GM12878 (cell line): ENCODE data around the gene RASGRF2. TPM values are rescaled to one million over a fixed set of nuclear protein-coding genes. Genes with fewer than 3 reads are reported as not detected.

Source experiments
- ATAC-seq: fragments of 200-7000 bp; cut with Tn5 transposase; 3 replicates; pipeline ENCODE4 v1.9.1; 2020; ENCODE audit warnings: mild to moderate bottlenecking, moderate library complexity
- BruUV-seq: library from RNA; stranded (reverse); fragments of 400-500 nt; replicated peaks from 2 replicates; lab custom pipeline; 2021; lab: Mats Ljungman, UMichigan
- CTCF ChIA-PET: fragments of 300-600 bp; sonication (Branson Sonifier 250); formaldehyde crosslinking; extraction: SDS; loops from one replicate; lab custom pipeline; 2021; ENCODE audit warnings: inconsistent platforms; lab: Yijun Ruan, JAX
- POLR2A ChIA-PET: fragments of 350-600 bp; formaldehyde crosslinking; extraction: SDS; loops from one replicate; lab custom pipeline; 2021; ENCODE audit warnings: inconsistent platforms; lab: Charles Lee
- RAD21 ChIA-PET: fragments of 300-600 bp; sonication (Branson Sonifier 250); formaldehyde crosslinking; loops from one replicate; lab custom pipeline; 2023; ENCODE audit warnings: antibody characterized with exemption; ENCODE audit not compliant: unreplicated experiment; lab: Charles Lee
- SMC1A ChIA-PET: fragments of 300-600 bp; sonication (Branson Sonifier 250); formaldehyde crosslinking; loops from one replicate; lab custom pipeline; 2023; ENCODE audit not compliant: unreplicated experiment, uncharacterized antibody; lab: Charles Lee
- DNase-seq: peaks from one replicate; pipeline ENCODE4 v3.0.0-alpha.2; 2011; ENCODE audit warnings: low read depth, low spot score
- FAIRE-seq: peaks from 3 replicates; lab custom pipeline; 2011; peaks lifted over from hg19 to GRCh38; lab: Jason Lieb, UNC
- H2AFZ ChIP-seq: 2 replicates; pipeline ENCODE4 v1.6.0; 2011; ENCODE audit warnings: low read depth, low read length, control low read depth; ENCODE audit not compliant: control insufficient read depth
- H3K27ac ChIP-seq: 2 replicates; pipeline ENCODE4 v1.5.1; 2011; ENCODE audit warnings: control low read depth; ENCODE audit not compliant: control insufficient read depth, insufficient read depth
- H3K27me3 ChIP-seq, 2 experiments: replicated peaks in 1 of 2; 2 replicates each; pipeline versions ENCODE4 v1.6.0 to v1.6.1; 2011; ENCODE audit warnings: low read length in 1 of 2; ENCODE audit not compliant: control insufficient read depth in 2 of 2, insufficient read depth in 2 of 2
- H3K36me3 ChIP-seq, 2 experiments: 2 replicates each; pipeline ENCODE4 v1.5.1; 2011; ENCODE audit warnings: low read length in 1 of 2; ENCODE audit not compliant: control insufficient read depth in 2 of 2, insufficient read depth in 2 of 2
- H3K4me1 ChIP-seq: 2 replicates; pipeline ENCODE4 v1.6.1; 2011; ENCODE audit warnings: mild to moderate bottlenecking, low read length, moderate library complexity, mixed read lengths; ENCODE audit not compliant: control insufficient read depth, insufficient read depth
- H3K4me2 ChIP-seq: 2 replicates; pipeline ENCODE4 v1.6.0; 2011; ENCODE audit warnings: control low read depth; ENCODE audit not compliant: control insufficient read depth, insufficient read depth
- H3K4me3 ChIP-seq: fragments of 200-600 bp; sonication (generic); 2 replicates; pipeline ENCODE4 v1.5.1; 2016
- H3K79me2 ChIP-seq: 2 replicates; pipeline ENCODE4 v1.6.0; 2011; ENCODE audit warnings: low read length; ENCODE audit not compliant: control insufficient read depth, insufficient read depth
- H3K9ac ChIP-seq: 2 replicates; pipeline ENCODE4 v1.8.0; 2011; ENCODE audit warnings: low read length, control low read depth, mixed read lengths; ENCODE audit not compliant: control insufficient read depth, insufficient read depth
- H3K9me3 ChIP-seq: replicated peaks from 3 replicates; pipeline ENCODE4 v1.5.1; 2011; ENCODE audit warnings: mild to moderate bottlenecking, low read length; ENCODE audit not compliant: control insufficient read depth, insufficient read depth
- H4K20me1 ChIP-seq: 2 replicates; pipeline ENCODE4 v1.6.0; 2011; ENCODE audit not compliant: control insufficient read depth, insufficient read depth
- JUNB ChIP-seq: IDR thresholded peaks from 2 replicates; pipeline ENCODE4 v1.6.1; 2016; ENCODE audit warnings: antibody characterized with exemption, mild to moderate bottlenecking
- MEF2A ChIP-seq: IDR thresholded peaks from 2 replicates; pipeline ENCODE4 v1.6.1; 2011; ENCODE audit warnings: low read depth, mild to moderate bottlenecking, low read length, moderate library complexity; ENCODE audit not compliant: insufficient read depth
- NR2C2 ChIP-seq: IDR thresholded peaks from 2 replicates; pipeline ENCODE4 v1.6.1; 2011; ENCODE audit warnings: borderline replicate concordance, low read depth; ENCODE audit not compliant: control insufficient read depth, insufficient read length
- RFX5 ChIP-seq: IDR thresholded peaks from 2 replicates; pipeline ENCODE4 v1.6.1; 2011; ENCODE audit warnings: low read depth, low read length, improper control_type of control experiment
- SKIL ChIP-seq: fragments of 450-650 bp; IDR thresholded peaks from 2 replicates; pipeline ENCODE4 v1.6.1; 2017; ENCODE audit warnings: mild to moderate bottlenecking, low read depth, inconsistent platforms; ENCODE audit not compliant: poor library complexity, severe bottlenecking
- ZBED1 ChIP-seq: IDR thresholded peaks from 2 replicates; pipeline ENCODE4 v1.6.1; 2016; ENCODE audit warnings: borderline replicate concordance
- ZNF24 ChIP-seq: fragments of 450-650 bp; IDR thresholded peaks from 2 replicates; pipeline ENCODE4 v1.6.1; 2017; ENCODE audit warnings: antibody characterized with exemption, mild to moderate bottlenecking
- WGBS: methylation state at CpG from one replicate; pipeline ENCODE4 v1.1.6; 2016; ENCODE audit warnings: low lambda C conversion rate; ENCODE audit not compliant: insufficient replicate concordance, insufficient coverage; ENCODE audit errors: missing lambda C conversion rate; 5-methylcytosine and 5-hydroxymethylcytosine counted together
- in situ Hi-C: fragments of 300-500 bp; cut with MboI; formaldehyde crosslinking; loops from 9 replicates; pipeline ENCODE4 v1.14.3; 2018; ENCODE audit warnings: mixed read lengths
- intact Hi-C: fragments of 100-400 bp; cut with micrococcal nuclease; formaldehyde crosslinking; loops from one replicate; pipeline ENCODE4 v1.14.2; 2022; ENCODE audit not compliant: unreplicated experiment
- polyA plus RNA-seq, 11 experiments: library from polyadenylated mRNA; depleted of rRNA in 4 of 11; unstranded in 6 of 11; stranded (reverse) in 5 of 11; fragments of >200 nt; fragmentation: Nextera tagmentation in 4 of 11; fragmentation: Illumina TruSeq in 1 of 11; extraction: Ambion mirVana in 4 of 11; extraction: Trizol in 1 of 11; gene quantifications; 1 replicate in 1 of 11; 2 replicates in 10 of 11; pipeline versions ENCODE4 v1.2.1 to v1.2.3, GENCODE V29; 2011 to 2016; ENCODE audit warnings: inconsistent platforms in 2 of 11, missing spikeins in 2 of 11, low read depth in 1 of 11
- total RNA-seq, 4 experiments: library from RNA; depleted of rRNA in 3 of 4; stranded (reverse); fragments of >200 nt in 3 of 4; fragmentation: Illumina TruSeq in 1 of 4; extraction: Trizol in 1 of 4; gene quantifications; 2 replicates each; pipeline versions ENCODE4 v1.2.1 to v1.2.3, GENCODE V29; 2013 to 2021

The RASGRF2 gene
- total and polyA plus RNA-seq, 10 of the 15 experiments (the other 5 are each of a cell fraction or from before 2014, with no cell fraction given): 0.05 to 0.24 (median 0.07) TPM

- TF ChIP-seq ZBED1: no peak
- TF ChIP-seq, all 136 proteins: peak for 0
These were observed 220.8 kb downstream of the RASGRF2 start (continued) for GRCh38 chr5:81180780-81181460.

GRCh38 chr5:81181576-81182316 is 221.6 kb downstream of the RASGRF2 start:
- no peak for DNase-seq
- WGBS: 51% methylated on average over 4 of the region's 4 CpGs
- H3K4me3 ChIP-seq: no peak overlapping the region
- H2AFZ ChIP-seq: no peak overlapping the region
- ChIA-PET RAD21 (no interaction called here), POLR2A (interaction anchor here (0.6 to 1.3 kb wide), 2 partner anchors 10 to 53 kb away, joined by 3 to 4 read pairs; no protein-coding TSS in a partner anchor), SMC1A (interaction anchor here (0.8 to 2.7 kb wide), 3 partner anchors 11 to 38 kb away, joined by 3 to 23 read pairs (median 4); no protein-coding TSS in a partner anchor), CTCF (interaction anchor here (0.6 to 4.0 kb wide), 6 partner anchors 10 to 494 kb away, joined by 3 to 22 read pairs (median 4); no protein-coding TSS in a partner anchor)
- no peak for FAIRE-seq
- intact Hi-C loops: no loop called here
- H3K27ac ChIP-seq: no peak overlapping the region
- no peak overlapping the region for H3K4me2 ChIP-seq
- no peaks in the 10 kb centered on the region for H3K36me3 ChIP-seq
- no peak overlapping the region for H3K9ac ChIP-seq
- H3K4me1 ChIP-seq: peaks cover 19% of the 10 kb centered on the region
- TF ChIP-seq JUNB (no peak), RFX5 (no peak), NR2C2 (no peak), ZNF24 (no peak), SKIL (no peak), MEF2A (no peak)
- no peaks in the 10 kb centered on the region for H3K27me3 ChIP-seq
- in situ Hi-C loops: no loop called here
- no TSS peak for BruUV-seq
- no peaks in the 10 kb centered on the region for H3K9me3 ChIP-seq
- no peaks in the 10 kb centered on the region for H4K20me1 ChIP-seq
- ATAC-seq: peak; percentile 54
- no peaks in the 10 kb centered on the region for H3K79me2 ChIP-seq
